Nephron (organoid): Measurements from ENCODE around the gene BCL7A.

Source experiments
- H3K27ac Mint-ChIP-seq, 3 experiments: 2 replicates each; pipeline ENCODE4 v1.8.0; 2020; ENCODE audit warnings: mixed read lengths in 3 of 3, mild to moderate bottlenecking in 2 of 3, moderate library complexity in 1 of 3
- H3K27me3 Mint-ChIP-seq: 2 replicates; pipeline ENCODE4 v1.8.0; 2021; ENCODE audit warnings: low read depth, mild to moderate bottlenecking, moderate library complexity, mixed read lengths
- H3K36me3 Mint-ChIP-seq: 2 replicates; pipeline ENCODE4 v1.8.0; 2020; ENCODE audit warnings: low read depth, mixed read lengths
- H3K4me1 Mint-ChIP-seq: 2 replicates; pipeline ENCODE4 v1.8.0; 2020; ENCODE audit warnings: mixed read lengths
- H3K4me3 Mint-ChIP-seq, 3 experiments: 2 replicates each; pipeline ENCODE4 v1.8.0; 2020; ENCODE audit warnings: mild to moderate bottlenecking in 3 of 3, mixed read lengths in 3 of 3, moderate library complexity in 2 of 3
- H3K9me3 Mint-ChIP-seq: 2 replicates; pipeline ENCODE4 v1.8.0; 2020; ENCODE audit warnings: mixed read lengths
- TF ChIP-seq, protein P1 (sequence below), 3 experiments: fragments of 200-600 bp; sonication (generic); IDR thresholded peaks; one replicate each; pipeline ENCODE4 v1.5.0; 2021; ENCODE audit warnings: antibody characterized with exemption in 3 of 3; ENCODE audit not compliant: unreplicated experiment in 3 of 3

Gene BCL7A

DNA sequence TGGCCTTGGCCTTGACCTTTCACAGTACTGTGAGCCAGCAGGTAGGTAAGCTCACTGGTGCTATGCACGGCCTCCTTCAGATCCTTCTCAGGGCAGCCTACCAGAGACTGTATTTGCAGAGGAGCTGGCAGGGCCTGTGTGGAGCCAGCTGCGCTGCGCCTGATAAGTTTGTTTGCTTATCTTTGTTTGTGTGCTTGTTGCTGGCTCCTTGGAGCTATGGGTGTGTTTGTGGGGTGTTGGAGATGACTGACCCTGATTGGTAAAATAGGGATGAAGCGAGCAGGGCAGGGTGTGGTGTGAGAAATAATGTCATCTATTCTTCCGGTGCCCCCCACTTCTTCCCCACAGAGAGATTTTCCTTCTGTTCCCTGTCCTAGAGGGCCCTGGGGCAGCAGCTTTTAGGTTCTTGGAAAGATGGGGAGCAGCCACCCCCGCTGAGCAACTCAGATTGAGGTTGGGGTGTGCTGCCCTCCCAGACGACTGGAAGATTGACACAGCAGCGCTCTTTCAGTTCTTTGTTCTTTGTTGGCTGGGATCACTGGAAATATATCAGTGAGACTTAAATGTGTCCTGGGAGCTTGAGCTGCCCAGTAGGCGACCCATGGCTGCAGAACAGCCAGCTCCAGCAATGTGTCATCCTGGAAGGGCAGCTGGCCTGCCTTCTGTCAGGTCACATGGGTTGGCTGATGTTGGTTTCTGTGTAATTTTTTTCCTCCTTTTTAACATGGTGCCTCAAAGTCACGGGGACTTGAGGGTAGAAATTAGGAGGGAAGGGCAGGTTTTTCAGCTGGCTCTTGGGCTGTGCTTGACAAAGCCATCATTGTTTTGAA, 76.5 kb downstream of the BCL7A start:
- TF ChIP-seq, protein P1, sequence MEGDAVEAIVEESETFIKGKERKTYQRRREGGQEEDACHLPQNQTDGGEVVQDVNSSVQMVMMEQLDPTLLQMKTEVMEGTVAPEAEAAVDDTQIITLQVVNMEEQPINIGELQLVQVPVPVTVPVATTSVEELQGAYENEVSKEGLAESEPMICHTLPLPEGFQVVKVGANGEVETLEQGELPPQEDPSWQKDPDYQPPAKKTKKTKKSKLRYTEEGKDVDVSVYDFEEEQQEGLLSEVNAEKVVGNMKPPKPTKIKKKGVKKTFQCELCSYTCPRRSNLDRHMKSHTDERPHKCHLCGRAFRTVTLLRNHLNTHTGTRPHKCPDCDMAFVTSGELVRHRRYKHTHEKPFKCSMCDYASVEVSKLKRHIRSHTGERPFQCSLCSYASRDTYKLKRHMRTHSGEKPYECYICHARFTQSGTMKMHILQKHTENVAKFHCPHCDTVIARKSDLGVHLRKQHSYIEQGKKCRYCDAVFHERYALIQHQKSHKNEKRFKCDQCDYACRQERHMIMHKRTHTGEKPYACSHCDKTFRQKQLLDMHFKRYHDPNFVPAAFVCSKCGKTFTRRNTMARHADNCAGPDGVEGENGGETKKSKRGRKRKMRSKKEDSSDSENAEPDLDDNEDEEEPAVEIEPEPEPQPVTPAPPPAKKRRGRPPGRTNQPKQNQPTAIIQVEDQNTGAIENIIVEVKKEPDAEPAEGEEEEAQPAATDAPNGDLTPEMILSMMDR (IDR thresholded peaks at IDR 0.05; ENCODE audit: unreplicated experiment in 3 of 3): no peak
- H3K27ac Mint-ChIP-seq: peak overlapping the region; percentile 95 to 99 (median 96)
- H3K36me3 Mint-ChIP-seq: peaks cover 5% of the 10 kb centered on the region
- H3K4me3 Mint-ChIP-seq: peak overlapping the region; percentile 28 to 58 (median 56)
- H3K27me3 Mint-ChIP-seq: peaks cover 4% of the 10 kb centered on the region
- H3K4me1 Mint-ChIP-seq: peaks cover 46% of the 10 kb centered on the region
- H3K9me3 Mint-ChIP-seq: no peaks in the 10 kb centered on the region

DNA sequence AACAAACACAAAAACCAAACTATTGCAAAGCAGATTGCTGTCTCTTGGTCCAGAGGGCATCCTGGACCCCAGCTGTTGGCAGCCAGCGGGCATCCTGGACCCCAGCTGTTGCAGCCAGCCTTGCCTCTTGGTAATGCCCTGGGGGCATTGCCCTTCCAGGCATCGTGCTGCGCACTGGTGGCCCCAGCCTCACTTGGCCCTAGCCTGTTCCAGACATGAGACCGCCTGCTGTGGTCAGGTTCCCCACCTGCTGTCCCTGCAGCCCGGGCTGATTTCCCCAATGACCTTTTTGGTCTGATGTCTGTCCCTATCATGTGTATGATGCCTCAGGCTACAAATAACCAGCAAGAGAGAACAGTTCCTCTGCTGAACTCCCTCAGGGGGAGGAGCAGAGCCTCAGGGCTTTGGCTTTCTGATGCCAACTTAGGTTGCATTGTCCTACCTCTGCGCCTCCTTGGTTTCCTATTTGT, 77.6 kb downstream of the BCL7A start:
- Mint-ChIP-seq H3K4me1 (peaks cover 50% of the 10 kb centered on the region), H3K36me3 (peaks cover 8% of the 10 kb centered on the region), H3K27me3 (peaks cover 4% of the 10 kb centered on the region), H3K9me3 (no peaks in the 10 kb centered on the region), H3K27ac (peak overlapping the region in 2 of 3 experiments; percentile 95 to 99), H3K4me3 (no peak overlapping the region)
- TF ChIP-seq, protein P1 (IDR thresholded peaks at IDR 0.05; ENCODE audit: unreplicated experiment in 3 of 3): no peak

DNA sequence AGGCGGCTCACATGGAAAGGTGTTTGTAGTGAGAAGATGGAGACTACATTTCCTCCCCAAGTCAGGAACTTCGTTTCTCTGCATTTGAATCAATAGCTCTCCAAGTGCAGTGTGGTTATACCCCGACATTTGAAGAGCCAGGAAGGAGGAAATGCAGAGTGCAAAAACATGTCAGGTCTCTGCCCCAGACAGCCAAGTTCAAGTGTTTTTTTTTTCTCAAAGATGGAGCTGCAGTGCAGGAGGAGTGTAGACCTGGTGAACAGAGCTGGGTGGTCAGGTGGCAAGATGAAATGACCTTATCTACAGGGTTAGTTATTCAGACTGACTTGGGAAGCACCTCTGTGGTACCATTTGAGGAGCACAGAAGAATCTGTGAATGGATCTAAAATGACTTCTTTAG, 78.2 kb downstream of the BCL7A start:
- Mint-ChIP-seq H3K4me3 (no peak overlapping the region), H3K9me3 (no peaks in the 10 kb centered on the region), H3K36me3 (peaks cover 11% of the 10 kb centered on the region), H3K27me3 (peaks cover 4% of the 10 kb centered on the region), H3K27ac (peak overlapping the region in 2 of 3 experiments; percentile 7 to 75), H3K4me1 (peaks cover 54% of the 10 kb centered on the region)
- TF ChIP-seq, protein P1 (IDR thresholded peaks at IDR 0.05; ENCODE audit: unreplicated experiment in 3 of 3): no peak

DNA sequence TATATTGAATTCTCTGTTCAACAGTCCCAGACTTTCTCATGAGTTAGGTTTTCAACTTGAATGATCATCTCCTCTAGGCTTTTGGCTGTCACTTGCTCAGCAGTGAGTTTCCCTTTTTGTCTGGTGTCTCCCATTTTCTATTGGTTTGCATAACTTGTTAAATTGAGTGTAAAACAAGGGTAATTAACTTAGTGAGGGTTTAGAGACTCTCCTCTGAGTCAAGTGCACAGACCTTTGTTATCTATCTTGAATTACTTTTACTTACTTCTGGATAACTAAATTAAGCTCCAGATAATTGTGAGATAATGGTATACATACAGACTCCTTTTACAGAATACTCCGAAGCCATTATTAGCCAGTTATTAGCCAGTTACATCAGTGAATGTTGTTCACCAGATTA, 78.9 kb downstream of the BCL7A start:
- TF ChIP-seq, protein P1 (IDR thresholded peaks at IDR 0.05; ENCODE audit: unreplicated experiment in 3 of 3): no peak
- Mint-ChIP-seq H3K27ac (peak overlapping the region; percentile 7 to 75 (median 50)), H3K4me3 (no peak overlapping the region), H3K27me3 (peaks cover 4% of the 10 kb centered on the region), H3K36me3 (peaks cover 12% of the 10 kb centered on the region), H3K9me3 (no peaks in the 10 kb centered on the region), H3K4me1 (peaks cover 57% of the 10 kb centered on the region)

DNA sequence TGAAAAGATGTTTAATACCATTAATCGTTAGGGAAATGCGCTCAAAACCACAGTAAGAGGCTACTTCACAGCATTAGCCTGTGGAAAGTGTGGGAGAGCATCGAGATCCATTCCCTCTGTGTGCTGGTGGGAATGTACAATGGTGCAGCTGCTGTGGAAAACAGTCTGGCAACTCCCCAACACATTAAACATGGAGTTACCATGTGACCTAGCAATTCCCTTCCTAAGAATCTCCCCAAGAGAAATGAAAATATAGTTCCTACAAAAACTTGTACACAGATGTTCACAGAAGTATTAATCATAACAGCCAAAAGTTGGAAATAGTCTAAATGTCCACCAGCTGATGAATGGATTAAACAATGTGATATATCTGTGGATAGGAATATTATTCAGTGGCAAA, 80.6 kb downstream of the BCL7A start:
- Mint-ChIP-seq H3K4me1 (peaks cover 60% of the 10 kb centered on the region), H3K9me3 (no peaks in the 10 kb centered on the region), H3K4me3 (no peak overlapping the region), H3K36me3 (peaks cover 18% of the 10 kb centered on the region), H3K27me3 (peaks cover 4% of the 10 kb centered on the region), H3K27ac (no peak overlapping the region)
- TF ChIP-seq, protein P1 (IDR thresholded peaks at IDR 0.05; ENCODE audit: unreplicated experiment in 3 of 3): no peak
